Measurements from ENCODE around the gene CHST1.

GRCh38 chr11:45659818-45660160 is 5.6 kb downstream of the CHST1 start:
- no peak for TF ChIP-seq POLR2A (IDR thresholded peaks at IDR 0.05; ENCODE audit: low read length)
- no peak for TF ChIP-seq GATA1 (IDR thresholded peaks at IDR 0.05; ENCODE audit: low read depth, low read length)

Measured in erythroblast (primary cell).